HG03469 (cell line): ENCODE results near the gene ABLIM2.
A peak's percentile ranks its signal among the peaks of the same experiment; 100 is the strongest.

Experiments
- ATAC-seq: cut with Tn5 transposase; IDR thresholded peaks from one replicate; pipeline ENCODE4 v1.9.1; 2021; ENCODE audit warnings: mild to moderate bottlenecking, moderate library complexity, moderate number of reproducible peaks; ENCODE audit not compliant: unreplicated experiment

The ABLIM2 gene

GRCh38 chr4:8194306-8195242, 36.0 kb upstream of the ABLIM2 start:
- ATAC-seq = no peak

GRCh38 chr4:8192748-8193738, 34.4 kb upstream of the ABLIM2 start:
- peak; percentile 92 for ATAC-seq

DNA sequence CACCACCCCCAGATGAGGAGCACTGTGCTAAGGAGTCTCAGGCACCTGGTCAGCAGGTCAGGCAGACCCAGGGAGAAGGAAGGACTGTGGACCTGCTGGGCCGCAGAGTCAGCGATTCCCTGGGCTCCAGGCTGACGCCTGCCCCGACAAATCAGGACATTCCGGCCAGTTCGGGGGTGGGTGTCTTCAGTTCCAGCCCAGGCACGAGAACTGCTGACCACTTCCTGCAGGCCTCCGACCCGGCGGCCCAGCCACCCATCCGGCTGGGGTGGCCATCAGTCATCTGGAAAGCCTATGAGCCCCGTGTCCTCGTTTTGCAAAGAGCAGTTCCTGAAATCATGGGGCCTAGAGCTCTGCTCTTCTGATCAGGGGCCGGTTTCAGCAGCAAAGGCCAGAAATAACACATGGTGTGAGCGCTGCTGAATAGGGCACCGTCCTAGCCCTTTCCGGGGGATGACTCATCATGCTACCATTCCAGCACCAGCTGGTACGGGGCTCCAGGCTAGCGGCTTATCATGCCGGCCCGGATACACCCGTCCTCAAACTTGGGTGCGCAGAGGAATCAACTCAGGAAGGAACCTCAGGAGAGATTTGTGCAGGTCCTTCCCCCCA, 32.6 kb upstream of the ABLIM2 start:
- no peak for ATAC-seq

GRCh38 chr4:8189551-8190466, 31.2 kb upstream of the ABLIM2 start:
- no peak for ATAC-seq

DNA sequence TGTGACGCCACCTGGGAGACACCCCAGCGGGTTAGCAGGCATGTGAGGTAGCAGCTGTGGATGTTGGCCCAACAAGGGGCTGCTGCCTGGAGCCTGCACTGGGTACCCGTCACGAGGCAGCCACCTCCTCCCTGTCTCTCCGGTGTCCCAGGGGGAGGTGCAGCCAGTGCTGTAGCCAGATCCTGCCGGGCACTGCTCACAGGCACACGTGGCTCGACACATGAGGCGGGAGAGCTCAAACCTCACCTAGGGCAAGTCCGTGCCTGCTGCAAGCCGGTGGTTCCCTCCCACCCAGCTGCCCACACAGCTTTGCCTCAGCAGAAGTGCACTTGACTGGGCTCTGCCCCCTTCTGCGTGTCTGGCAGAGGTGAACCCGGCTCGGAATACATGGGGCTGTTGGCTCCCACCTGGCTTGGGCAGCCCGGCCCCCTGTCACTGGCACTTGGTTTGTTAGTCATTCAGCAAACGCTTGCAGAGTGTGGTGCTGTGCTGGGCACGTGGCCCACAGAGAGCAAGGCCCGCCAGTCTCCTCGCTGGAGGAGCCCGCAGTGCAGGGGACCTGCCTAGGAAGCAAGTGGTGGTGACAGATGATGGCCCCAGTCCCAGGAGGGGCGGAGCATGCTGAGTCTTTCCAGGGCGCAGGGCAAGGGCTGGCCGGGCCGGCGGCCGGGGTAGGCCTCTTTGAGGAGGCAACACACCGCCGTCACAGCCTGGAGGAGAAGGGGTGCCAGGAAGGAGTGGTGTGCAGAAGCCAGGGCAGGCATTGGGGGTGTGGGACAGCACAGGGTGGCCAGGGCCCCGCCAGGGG, 30.3 kb upstream of the ABLIM2 start:
- ATAC-seq = no peak

GRCh38 chr4:8188085-8188484, 29.5 kb upstream of the ABLIM2 start:
- no peak for ATAC-seq

DNA sequence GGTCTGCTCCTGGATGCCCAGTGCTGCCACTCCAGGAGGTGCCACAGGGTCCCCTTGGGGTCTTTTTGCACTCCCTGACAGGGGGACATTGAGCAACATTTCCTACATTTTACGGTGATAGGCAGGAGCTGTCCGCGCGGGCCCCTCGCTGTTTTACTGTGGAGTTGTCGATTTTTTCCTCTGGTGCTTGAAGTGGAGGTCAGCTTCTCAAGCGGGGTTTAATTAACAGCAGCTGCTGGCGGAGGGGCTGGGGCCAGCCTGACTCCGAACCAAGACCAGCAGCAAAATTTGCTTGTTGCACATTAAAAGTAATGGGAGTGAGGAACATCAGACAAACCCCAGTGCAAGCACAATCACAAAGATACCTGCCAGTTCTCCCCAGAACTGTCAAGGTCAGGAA, 27.3 kb upstream of the ABLIM2 start:
- ATAC-seq = no peak

DNA sequence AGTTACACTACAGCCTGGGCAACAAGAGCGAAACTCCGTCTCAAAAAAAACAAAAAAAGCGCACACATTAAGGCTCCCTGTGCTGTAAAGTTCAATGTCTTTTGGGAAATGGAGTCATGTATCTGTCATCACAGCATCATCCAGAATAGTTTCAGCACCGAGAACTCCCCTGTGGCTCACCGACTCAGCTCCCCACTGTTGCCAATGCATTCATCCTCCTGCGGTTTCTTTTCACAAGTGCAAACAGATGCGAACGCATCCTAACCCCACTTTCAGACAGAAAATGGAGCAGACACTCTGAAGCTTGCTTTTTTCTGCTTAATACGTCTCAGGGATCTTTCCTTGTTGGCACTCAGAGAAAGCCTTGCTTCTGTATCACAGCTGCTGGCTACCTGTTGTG, 26.7 kb upstream of the ABLIM2 start:
- ATAC-seq = no peak

- ATAC-seq = no peak
Observed at GRCh38 chr4:8184061-8184460, 25.4 kb upstream of the ABLIM2 start.

GRCh38 chr4:8182858-8183725, 24.5 kb upstream of the ABLIM2 start:
- no peak for ATAC-seq

DNA sequence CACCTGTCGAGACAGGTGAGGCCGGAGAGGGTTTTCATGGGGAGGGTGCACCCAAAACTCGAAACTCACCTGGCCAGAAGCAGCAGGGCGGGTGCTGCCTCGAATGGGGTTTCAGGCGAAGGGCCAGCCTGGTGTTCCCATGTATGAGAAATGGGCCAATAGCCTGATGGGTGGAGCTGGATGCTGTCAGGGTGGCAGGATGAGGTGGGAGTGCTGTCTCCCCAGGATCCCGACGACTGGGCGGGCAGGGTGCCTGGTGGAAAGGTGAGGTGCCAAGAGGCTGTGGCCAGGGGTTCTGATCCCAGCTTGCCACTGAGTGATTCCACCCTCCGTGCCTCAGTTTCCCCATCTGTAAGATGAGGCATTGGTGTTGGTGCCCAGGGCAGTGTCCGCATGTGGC, 23.7 kb upstream of the ABLIM2 start:
- no peak for ATAC-seq

- ATAC-seq = no peak
Observed at GRCh38 chr4:8181844-8182243, 23.2 kb upstream of the ABLIM2 start.

- ATAC-seq = no peak
Observed at GRCh38 chr4:8181119-8181518, 22.5 kb upstream of the ABLIM2 start.

- no peak for ATAC-seq
Observed at GRCh38 chr4:8180310-8181093, 21.9 kb upstream of the ABLIM2 start.

DNA sequence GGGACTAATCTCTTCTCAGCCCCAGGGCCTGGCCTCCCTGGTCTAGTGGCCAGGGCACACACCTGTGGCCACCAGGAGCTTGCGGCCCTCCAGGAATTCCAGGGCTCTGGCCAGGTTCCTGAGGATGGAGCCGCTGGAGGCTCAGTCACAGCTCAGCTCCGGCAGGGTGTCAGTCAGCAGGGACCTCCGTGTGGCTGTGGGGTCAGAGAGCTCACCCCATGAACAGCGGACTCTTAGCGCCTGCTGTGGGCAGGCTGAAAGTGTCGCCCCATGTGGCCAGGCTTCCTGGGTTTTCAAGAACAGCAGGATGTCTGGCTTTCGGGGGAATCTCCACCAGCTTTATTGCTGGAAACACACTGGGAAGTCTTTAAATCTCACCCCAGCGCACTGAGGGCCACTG, 21.2 kb upstream of the ABLIM2 start:
- no peak for ATAC-seq

DNA sequence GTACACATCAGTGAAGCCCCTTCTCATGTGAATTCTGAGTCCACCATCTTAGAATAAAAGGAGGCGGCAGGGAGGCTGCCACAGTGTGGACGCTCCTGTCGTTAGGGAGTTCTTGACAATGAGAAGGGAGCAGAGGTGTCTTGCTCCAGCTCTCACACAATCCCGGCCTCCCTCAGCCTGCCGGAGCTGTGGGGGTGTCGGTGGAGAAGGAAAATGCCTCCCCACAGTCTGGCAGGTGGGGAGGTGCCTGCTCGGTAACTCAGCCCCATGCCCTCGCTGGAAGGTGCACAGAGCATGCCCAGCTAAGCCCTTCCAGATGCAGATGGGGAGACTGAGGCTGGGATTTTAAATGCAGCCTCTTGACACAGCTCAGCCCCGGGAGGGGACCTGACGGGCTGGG, 20.5 kb upstream of the ABLIM2 start:
- ATAC-seq = no peak

DNA sequence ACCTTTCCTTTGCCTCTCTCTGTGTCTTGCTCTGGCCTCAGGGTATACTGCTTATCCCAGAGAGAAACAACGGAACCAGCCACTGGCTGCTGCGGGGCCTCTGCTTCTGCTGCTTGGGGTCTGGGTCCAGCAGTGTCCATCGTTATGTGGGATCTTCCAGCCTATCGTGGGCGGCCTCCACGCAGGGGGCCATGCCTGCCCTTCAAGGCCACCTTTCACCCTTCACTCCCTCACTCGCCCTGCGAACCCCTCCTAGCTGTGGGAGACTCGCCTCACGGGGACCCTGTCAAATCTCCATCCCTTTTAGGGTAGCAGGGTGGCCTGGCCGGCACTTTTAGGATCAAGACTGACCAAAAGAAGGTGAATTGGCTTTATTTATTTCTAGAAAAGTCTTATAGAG, 19.3 kb upstream of the ABLIM2 start:
- ATAC-seq = no peak

GRCh38 chr4:8177552-8177951, 18.9 kb upstream of the ABLIM2 start:
- ATAC-seq = no peak
